CD4-positive, alpha-beta T cell treated with Interleukin-17A for 1 hour (primary cell): ENCODE measurements around the gene ARID3C.

Experiments
- DNase-seq: peaks from one replicate; pipeline ENCODE4 v3.0.0-alpha.2; 2020

The ARID3C gene

DNA sequence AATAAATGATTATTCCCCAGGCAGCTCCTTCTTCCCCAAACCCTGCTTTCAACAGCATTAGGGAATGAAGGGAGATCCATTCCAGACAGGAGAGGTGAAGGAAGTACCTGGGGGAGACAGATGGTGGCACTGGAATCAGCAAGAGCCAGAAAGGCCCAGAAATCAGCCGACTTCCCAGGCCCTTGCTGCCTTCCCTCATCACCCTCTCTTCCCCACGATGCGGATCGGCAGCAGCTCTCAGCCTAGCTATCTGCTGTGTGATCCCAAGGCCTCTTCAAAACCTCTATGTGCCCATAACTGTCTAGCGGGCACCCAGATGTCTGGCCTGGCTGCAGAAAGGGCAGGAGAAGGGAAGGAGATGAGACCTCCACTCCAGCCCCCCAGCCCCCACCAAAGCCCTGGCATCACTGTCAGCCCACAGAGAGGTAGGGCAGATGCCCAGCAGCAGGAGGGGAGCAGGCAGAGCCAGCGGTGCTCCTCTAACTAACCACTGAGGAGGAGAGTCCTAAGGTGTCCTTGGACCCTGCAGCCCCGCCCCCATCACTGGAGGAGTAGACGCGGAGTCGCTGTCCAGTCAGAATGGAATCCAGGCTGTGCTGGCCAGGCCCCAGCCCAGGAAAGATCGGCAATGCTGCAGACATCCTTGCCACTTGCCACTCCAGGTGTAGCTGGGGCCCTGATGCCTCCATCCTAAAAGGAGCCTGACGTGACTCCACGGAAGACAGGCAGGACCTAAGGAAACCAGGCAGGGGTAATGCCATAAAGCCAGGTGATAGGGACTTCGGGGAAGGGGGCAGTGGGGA, 52.1 kb downstream of the ARID3C start:
- DNase-seq, result no peak

DNA sequence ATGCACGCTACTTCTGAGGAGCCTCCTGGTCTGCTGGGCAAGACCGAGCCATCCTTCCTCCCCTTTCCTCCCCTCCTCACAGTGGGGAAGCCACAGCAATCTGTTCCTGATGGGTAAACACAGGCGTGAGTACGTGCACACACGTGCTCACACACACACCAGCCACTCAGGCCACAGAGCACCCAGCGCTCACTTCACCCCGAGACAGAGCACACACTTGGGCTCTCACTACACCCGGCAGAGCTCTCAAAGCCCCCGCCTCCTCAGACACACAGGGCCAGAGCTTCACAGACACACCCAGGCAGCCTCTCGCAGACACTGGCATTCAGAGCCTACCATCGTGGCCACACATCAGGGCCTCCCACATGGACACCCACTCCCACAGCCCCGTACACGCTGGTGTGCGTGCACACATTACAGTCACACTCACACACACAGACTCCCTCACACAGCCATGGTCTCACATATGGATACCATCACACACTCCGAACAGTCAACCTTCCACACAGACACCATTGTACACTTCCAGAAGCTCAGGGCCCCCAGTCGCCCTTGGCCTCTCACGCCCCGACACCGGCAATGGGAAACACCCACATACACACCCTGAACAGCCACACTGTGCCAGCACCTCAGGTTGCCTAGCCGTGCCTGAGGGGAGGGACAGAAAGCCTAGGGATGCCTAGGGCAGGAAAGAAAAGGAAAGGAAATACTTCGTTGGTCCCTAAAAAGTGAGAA, 52.8 kb downstream of the ARID3C start:
- DNase-seq, result no peak

DNA sequence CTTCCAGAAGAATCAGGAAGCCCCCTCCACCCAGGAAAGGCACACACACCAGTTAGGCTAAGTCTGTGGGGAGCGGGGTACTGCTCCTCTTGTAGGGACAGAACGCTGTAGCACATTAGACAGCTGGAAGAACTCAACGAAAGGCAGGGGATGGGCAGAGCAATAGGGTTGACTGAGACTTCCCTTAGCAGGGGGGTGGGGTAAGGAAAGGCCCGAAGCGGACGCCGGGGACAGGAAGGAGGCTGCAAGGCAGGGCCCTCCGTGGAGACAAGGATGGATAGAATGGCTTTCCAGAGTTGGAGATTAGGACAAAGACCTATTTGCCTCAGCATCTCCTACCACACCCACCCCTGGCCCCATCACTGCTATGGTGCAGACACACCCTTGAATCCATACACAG, 53.6 kb downstream of the ARID3C start:
- no peak for DNase-seq

DNA sequence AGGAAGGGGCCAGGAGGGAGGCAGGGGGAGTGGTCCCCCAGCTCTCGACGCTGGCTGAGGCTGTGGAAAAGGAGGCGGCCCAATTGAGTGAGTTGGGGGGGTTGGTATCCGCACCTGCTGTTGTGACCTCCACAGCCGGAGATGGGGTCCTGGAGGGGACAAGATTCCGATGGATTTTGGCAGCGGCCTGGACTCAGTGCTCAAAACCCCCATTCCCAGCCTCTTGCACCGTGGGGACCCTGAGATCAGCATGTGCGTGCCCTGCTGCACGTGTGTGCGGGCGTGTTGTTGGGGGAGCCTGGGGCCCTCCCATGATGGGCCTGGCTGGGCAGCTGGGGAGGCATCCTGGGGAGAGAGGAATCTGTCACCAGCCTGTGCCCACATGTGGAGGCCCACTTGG, 54.3 kb downstream of the ARID3C start:
- DNase-seq, result no peak

DNA sequence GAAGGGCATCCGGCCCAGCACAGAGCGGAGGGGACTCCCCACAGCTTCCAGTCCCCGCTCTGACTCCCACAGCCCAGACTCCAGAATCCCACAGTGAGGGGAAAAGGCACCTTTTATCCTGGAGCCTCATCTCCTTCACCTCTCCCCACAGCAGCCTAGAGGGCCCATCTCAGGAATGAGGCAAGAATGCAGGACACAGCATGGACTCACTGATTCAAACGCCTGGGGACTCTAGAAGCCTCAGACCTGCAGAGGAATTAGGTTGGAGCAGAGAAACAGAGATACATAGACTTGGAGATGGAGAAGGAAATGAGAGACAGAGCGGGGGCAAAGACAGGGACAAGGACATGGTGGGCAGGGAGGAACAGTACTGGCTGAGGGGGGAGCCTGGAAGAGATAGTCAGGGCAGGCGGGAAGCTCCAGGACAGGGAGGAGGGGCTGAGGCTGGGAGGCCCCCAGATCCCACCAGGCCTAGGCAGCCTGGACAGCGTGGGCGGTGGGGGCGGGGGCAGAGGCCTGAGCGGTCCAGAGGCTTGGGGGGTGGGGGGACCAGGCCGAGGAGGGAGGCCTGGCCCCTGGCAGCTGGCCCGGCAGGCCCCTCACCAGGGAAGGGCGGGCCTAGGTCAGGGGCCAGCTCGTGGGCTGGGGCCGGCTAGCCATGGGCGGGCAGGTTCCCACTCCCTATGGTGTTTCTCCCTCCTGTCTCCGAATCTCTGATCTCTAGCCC, 55.1 kb downstream of the ARID3C start:
- DNase-seq, result no peak

DNA sequence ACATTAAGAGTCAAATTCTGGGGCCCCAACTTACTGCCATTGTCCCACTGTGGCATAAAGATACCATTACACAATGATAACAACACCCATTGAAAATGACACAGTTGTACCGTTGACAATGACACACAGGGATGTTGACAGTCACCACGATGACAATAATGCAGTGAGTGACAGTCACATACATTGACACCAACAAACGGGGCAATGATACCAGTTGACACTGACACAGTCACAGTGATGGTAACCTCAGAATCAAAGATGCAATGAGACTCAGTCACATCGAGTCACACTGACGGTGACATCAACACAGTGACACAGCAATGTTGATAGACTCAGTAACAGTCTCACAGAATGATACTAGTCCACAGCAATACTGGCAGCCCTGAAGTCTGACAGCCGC, 56.2 kb downstream of the ARID3C start:
- DNase-seq, result no peak

DNA sequence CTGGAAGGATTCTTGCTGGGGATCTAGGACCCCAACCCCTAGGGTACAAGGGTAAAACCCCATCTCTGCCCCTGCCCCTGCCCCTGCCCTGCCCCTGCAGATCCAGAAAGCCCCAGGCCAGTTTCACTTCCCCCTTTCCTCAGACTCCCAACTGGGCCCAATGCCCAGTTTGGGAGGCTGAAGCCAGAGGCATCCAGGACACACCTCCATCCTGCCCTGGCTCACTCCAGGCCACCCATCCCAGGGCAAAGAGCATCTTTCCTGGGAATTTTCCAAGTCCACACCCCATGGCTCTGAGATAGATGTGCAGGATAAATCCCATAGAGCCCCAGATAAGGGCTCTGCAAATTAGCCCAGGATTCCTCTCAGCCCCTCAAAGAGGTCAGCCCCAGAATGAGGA, 56.8 kb downstream of the ARID3C start:
- DNase-seq, result no peak

DNA sequence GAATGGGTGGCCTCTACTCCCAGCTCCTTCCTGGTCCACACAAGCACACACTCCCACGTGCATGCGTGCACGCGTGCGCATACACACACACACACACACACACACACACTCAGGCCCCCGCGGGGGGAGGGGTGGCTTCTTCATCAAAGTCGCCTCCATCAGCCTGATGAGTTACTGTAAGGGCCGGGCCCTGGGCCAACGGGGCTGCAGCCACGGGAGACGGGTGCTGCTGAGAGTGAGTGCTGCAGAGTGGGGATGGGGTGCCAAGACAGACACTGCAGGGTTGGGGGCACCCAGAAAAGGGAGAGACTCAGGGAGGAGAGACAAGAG, 57.4 kb downstream of the ARID3C start:
- no peak for DNase-seq
